ENCODE data around the gene AGBL3. TPM values are rescaled to one million over a fixed set of nuclear protein-coding genes. Genes with fewer than 3 reads are reported as not detected.

AGBL3 gene
- polyA plus RNA-seq, 3 donors, result 0.03 to 0.20 (median 0.12) TPM

DNA sequence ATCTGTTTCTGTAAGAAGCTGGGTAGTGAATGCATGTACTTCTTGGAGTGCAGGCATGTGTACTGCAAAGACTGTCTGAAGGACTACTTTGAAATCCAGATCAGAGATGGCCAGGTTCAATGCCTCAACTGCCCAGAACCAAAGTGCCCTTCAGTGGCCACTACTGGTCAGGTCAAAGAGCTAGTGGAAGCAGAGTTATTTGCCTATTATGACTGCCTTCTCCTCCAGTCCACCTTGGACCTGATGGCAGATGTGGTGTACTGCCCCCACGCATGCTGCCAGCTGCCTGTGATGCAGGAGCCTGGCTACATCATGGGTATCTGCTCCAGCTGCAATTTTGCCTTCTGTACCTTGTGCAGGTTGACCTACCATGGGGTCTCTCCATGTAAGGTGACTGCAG, 142.6 kb downstream of the AGBL3 start:
- Mint-ChIP-seq H3K27ac (no peak overlapping the region), H3K27me3 (ENCODE audit: low read depth in 3 of 3) (no peaks in the 10 kb centered on the region), H3K4me1 (no peaks in the 10 kb centered on the region), H3K36me3 (no peaks in the 10 kb centered on the region), H3K9me3 (peaks cover 8 to 24% (median 14%) of the 10 kb centered on the region in 7 donors), H3K4me3 (no peak overlapping the region)
- TF ChIP-seq, protein P1, sequence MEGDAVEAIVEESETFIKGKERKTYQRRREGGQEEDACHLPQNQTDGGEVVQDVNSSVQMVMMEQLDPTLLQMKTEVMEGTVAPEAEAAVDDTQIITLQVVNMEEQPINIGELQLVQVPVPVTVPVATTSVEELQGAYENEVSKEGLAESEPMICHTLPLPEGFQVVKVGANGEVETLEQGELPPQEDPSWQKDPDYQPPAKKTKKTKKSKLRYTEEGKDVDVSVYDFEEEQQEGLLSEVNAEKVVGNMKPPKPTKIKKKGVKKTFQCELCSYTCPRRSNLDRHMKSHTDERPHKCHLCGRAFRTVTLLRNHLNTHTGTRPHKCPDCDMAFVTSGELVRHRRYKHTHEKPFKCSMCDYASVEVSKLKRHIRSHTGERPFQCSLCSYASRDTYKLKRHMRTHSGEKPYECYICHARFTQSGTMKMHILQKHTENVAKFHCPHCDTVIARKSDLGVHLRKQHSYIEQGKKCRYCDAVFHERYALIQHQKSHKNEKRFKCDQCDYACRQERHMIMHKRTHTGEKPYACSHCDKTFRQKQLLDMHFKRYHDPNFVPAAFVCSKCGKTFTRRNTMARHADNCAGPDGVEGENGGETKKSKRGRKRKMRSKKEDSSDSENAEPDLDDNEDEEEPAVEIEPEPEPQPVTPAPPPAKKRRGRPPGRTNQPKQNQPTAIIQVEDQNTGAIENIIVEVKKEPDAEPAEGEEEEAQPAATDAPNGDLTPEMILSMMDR (IDR thresholded peaks at IDR 0.05), result no peak
- DNase-seq, result no peak
- no peak overlapping the region for H3K27ac ChIP-seq (ENCODE audit: low read depth in 1 of 2, low read length in 2 of 2)
- no peaks in the 10 kb centered on the region for H3K27me3 ChIP-seq (ENCODE audit: control insufficient read depth in 2 of 2, insufficient read depth in 2 of 2, low read length in 2 of 2)
- no peak overlapping the region for H3K4me3 ChIP-seq (replicated peaks in 1 of 3; ENCODE audit: low read depth in 2 of 3, low read length in 3 of 3)
- no peaks in the 10 kb centered on the region for H3K36me3 ChIP-seq (replicated peaks in 1 of 2; ENCODE audit: control insufficient read depth in 1 of 2, insufficient read depth in 2 of 2, low read length in 2 of 2)
- no peak overlapping the region for H2AFZ ChIP-seq (ENCODE audit: insufficient read depth, low read depth, low read length, poor library complexity, severe bottlenecking)
- no peaks in the 10 kb centered on the region for H3K4me1 ChIP-seq (ENCODE audit: control insufficient read depth in 1 of 2, insufficient read depth in 2 of 2, low read length in 2 of 2)
- peaks cover 4 to 7% of the 10 kb centered on the region in 2 donors for H3K9me3 ChIP-seq (replicated peaks in 1 of 2; ENCODE audit: control insufficient read depth in 1 of 2, insufficient read depth in 1 of 2, low read length in 2 of 2)
- H3K9ac ChIP-seq (ENCODE audit: insufficient read depth, low read length, poor library complexity, severe bottlenecking), result no peak overlapping the region
- H4K20me1 ChIP-seq (ENCODE audit: insufficient read depth, low read length), result no peaks in the 10 kb centered on the region
- intact Hi-C loops (cut with micrococcal nuclease), result no loop called here
- H3K4me2 ChIP-seq (replicated peaks; ENCODE audit: extremely low read depth, low read length, poor library complexity, severe bottlenecking), result no peak overlapping the region
- 100% methylated on average over 1 of the region's 1 CpG for WGBS (ENCODE audit: insufficient coverage)
- no peaks in the 10 kb centered on the region for H3K79me2 ChIP-seq (ENCODE audit: insufficient read depth, low read length)

DNA sequence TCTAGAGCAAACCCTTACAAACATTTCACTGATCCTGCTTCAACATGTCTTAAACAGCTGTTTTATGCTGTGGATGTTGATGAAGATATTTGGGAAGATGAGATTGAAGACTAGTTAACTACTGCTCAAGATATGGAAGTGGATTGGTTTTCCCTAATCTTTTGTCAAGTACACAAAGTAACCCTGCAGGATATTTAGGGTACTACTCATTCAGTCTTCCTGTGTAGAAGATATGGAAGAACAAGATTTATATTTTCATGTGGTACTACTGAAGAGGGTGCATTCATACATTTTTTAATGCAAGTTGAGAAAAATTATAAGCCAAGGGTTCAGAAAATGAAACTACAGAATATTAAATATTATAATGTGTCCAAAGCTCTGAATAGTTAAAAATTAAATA, 143.3 kb downstream of the AGBL3 start:
- H3K36me3 ChIP-seq (replicated peaks in 1 of 2; ENCODE audit: control insufficient read depth in 1 of 2, insufficient read depth in 2 of 2, low read length in 2 of 2), result no peaks in the 10 kb centered on the region
- H3K27me3 ChIP-seq (ENCODE audit: control insufficient read depth in 2 of 2, insufficient read depth in 2 of 2, low read length in 2 of 2), result no peaks in the 10 kb centered on the region
- no peaks in the 10 kb centered on the region for H3K36me3 Mint-ChIP-seq
- TF ChIP-seq, protein P1 (IDR thresholded peaks at IDR 0.05), result no peak
- H3K9ac ChIP-seq (ENCODE audit: insufficient read depth, low read length, poor library complexity, severe bottlenecking), result no peak overlapping the region
- no peak overlapping the region for H2AFZ ChIP-seq (ENCODE audit: insufficient read depth, low read depth, low read length, poor library complexity, severe bottlenecking)
- no peaks in the 10 kb centered on the region for H3K4me1 ChIP-seq (ENCODE audit: control insufficient read depth in 1 of 2, insufficient read depth in 2 of 2, low read length in 2 of 2)
- H3K4me3 Mint-ChIP-seq, result no peak overlapping the region
- intact Hi-C loops (cut with micrococcal nuclease), result no loop called here
- H3K4me1 Mint-ChIP-seq, result no peaks in the 10 kb centered on the region
- DNase-seq, result no peak
- peaks cover 4 to 7% of the 10 kb centered on the region in 2 donors for H3K9me3 ChIP-seq (replicated peaks in 1 of 2; ENCODE audit: control insufficient read depth in 1 of 2, insufficient read depth in 1 of 2, low read length in 2 of 2)
- H3K9me3 Mint-ChIP-seq, result peaks cover 8 to 24% (median 14%) of the 10 kb centered on the region in 7 donors
- H3K4me2 ChIP-seq (replicated peaks; ENCODE audit: extremely low read depth, low read length, poor library complexity, severe bottlenecking), result no peak overlapping the region
- H3K27ac ChIP-seq (ENCODE audit: low read depth in 1 of 2, low read length in 2 of 2), result no peak overlapping the region
- H3K27me3 Mint-ChIP-seq (ENCODE audit: low read depth in 3 of 3), result no peaks in the 10 kb centered on the region
- H3K4me3 ChIP-seq (replicated peaks in 1 of 3; ENCODE audit: low read depth in 2 of 3, low read length in 3 of 3), result no peak overlapping the region
- H3K27ac Mint-ChIP-seq, result no peak overlapping the region
- no peaks in the 10 kb centered on the region for H3K79me2 ChIP-seq (ENCODE audit: insufficient read depth, low read length)
- H4K20me1 ChIP-seq (ENCODE audit: insufficient read depth, low read length), result no peaks in the 10 kb centered on the region
